IPS DF 6.9 (cell line): ENCODE data around the gene MYMK.

Experiments used
- DNase-seq: peaks from one replicate; pipeline ENCODE4 v3.0.0-alpha.2; 2013; ENCODE audit warnings: low read depth, low spot score
- H3K27ac ChIP-seq: one replicate; pipeline ENCODE4 v1.5.1; 2013; ENCODE audit warnings: low read length, control low read depth
- H3K27me3 ChIP-seq: 2 replicates; pipeline ENCODE4 v1.6.1; 2013; ENCODE audit warnings: mild to moderate bottlenecking, low read length; ENCODE audit not compliant: control insufficient read depth, insufficient read depth
- H3K36me3 ChIP-seq: 2 replicates; pipeline ENCODE4 v1.6.1; 2013; ENCODE audit warnings: low read length; ENCODE audit not compliant: control insufficient read depth, insufficient read depth
- H3K4me1 ChIP-seq: 2 replicates; pipeline ENCODE4 v1.6.1; 2013; ENCODE audit warnings: low read length; ENCODE audit not compliant: control insufficient read depth, insufficient read depth
- H3K4me3 ChIP-seq: 2 replicates; pipeline ENCODE4 v1.5.1; 2013; ENCODE audit warnings: mild to moderate bottlenecking, low read length
- H3K9me3 ChIP-seq: 2 replicates; pipeline ENCODE4 v1.6.1; 2013; ENCODE audit warnings: low read length, inconsistent platforms; ENCODE audit not compliant: control insufficient read depth, insufficient read depth
- WGBS: extraction: QIAGEN DNeasy Blood & Tissue Kit; methylation state at CpG from one replicate; pipeline ENCODE4 v1.1.7; 2013; ENCODE audit warnings: mixed read lengths, missing lambda C conversion rate; ENCODE audit not compliant: insufficient read length, insufficient coverage; 5-methylcytosine and 5-hydroxymethylcytosine counted together

MYMK gene

GRCh38 chr9:133557581-133557980 lies 32.8 kb upstream of the MYMK start:
- Histone ChIP-seq H3K36me3 (no peaks in the 10 kb centered on the region), H3K4me3 (no peak overlapping the region), H3K27ac (no peak overlapping the region), H3K4me1 (peaks cover 6% of the 10 kb centered on the region; the same call in 1 of the 2 replicates), H3K9me3 (no peaks in the 10 kb centered on the region), H3K27me3 (no peaks in the 10 kb centered on the region)
- DNase-seq: no peak
- no CpG with 5 or more reads among the region's 9 CpGs for WGBS

DNA sequence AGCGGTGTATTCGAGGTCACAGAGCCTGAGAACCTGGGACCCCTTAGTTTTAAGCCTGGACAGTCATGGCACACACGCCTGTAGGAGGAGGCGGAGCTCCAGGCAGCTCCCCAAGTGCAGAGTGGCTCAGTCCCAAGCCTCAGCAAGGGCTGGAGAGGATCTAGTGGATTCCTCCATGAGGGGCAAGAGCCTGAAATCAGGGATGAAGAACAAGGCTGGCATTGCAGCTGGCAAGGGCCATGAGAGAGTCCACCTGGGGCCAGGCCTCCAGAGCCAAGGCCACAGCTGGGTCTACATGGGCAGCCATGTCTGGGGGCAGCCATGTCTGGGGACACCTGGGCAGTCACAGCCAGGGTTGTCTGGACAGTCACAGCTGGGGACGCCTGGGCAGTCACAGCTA lies 31.6 kb upstream of the MYMK start:
- WGBS: no CpG with 5 or more reads among the region's 5 CpGs
- H3K9me3 ChIP-seq: no peaks in the 10 kb centered on the region
- H3K36me3 ChIP-seq: no peaks in the 10 kb centered on the region
- DNase-seq: no peak
- H3K27ac ChIP-seq: no peak overlapping the region
- H3K4me1 ChIP-seq: peaks cover 6% of the 10 kb centered on the region; the same call in 1 of the 2 replicates
- no peak overlapping the region for H3K4me3 ChIP-seq
- H3K27me3 ChIP-seq: no peaks in the 10 kb centered on the region

DNA sequence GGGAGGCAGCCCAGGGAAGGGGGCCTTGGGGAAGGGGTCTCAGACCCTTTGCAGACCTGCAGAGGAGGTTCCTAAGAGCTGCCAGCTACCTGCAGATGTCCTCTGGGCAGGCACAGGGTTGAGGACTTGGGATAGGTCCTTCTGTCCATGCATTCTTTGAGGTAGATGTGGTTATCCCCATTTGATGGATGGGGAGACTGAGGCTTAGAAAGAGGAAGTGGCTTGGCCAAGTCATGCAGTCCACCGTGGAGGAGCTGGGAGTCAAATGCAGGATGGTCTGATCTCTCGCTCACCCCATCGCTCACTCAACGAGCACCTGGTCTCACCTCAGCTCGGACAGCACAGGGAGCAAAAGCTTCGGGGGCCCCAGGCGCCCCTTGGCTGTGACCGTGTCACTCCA lies 30.0 kb upstream of the MYMK start:
- DNase-seq: no peak
- Histone ChIP-seq H3K27ac (no peak overlapping the region), H3K4me1 (peaks cover 6% of the 10 kb centered on the region; the same call in 1 of the 2 replicates), H3K36me3 (no peaks in the 10 kb centered on the region), H3K9me3 (no peaks in the 10 kb centered on the region), H3K27me3 (no peaks in the 10 kb centered on the region), H3K4me3 (no peak overlapping the region)
- no CpG with 5 or more reads among the region's 8 CpGs for WGBS

DNA sequence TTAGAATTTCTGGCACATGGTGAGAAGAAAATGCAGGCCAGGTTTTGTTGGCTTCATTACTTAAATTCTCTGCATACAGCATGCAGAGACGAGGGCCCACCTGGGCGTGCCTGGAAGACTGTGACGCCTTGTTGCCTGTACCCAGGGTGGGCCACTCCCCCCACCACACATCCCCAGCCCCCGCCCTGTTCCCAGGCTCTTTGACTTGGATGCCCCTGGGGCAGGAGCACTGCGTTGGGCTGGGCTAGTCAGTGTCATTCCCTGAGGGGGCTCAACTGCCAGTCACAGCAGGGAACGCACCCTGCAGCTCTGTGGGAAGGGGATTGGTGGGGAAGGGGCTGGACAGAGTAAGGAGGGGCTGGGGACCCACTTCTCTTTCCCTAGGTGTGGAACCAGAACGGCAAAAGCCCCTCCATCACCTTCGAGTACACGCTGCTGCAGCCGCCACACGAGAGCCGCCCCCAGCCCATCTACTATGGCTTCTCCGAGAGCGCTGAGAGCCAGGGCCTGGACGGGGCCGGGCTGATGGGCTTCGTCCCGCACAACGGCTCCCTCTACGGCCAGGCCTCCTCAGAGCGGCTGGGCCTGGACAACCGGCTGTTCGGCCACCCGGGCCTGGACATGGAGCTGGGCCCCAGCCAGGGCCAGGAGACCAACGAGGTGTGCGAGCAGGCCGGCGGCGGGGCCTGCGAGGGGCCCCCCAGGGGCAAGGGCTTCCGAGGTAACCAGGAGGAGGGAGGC lies 29.4 kb upstream of the MYMK start:
- H3K4me3 ChIP-seq: no peak overlapping the region
- no peaks in the 10 kb centered on the region for H3K36me3 ChIP-seq
- WGBS: no CpG with 5 or more reads among the region's 31 CpGs
- H3K27ac ChIP-seq: no peak overlapping the region
- DNase-seq: no peak
- no peaks in the 10 kb centered on the region for H3K27me3 ChIP-seq
- peaks cover 6% of the 10 kb centered on the region; the same call in 1 of the 2 replicates for H3K4me1 ChIP-seq
- H3K9me3 ChIP-seq: no peaks in the 10 kb centered on the region

DNA sequence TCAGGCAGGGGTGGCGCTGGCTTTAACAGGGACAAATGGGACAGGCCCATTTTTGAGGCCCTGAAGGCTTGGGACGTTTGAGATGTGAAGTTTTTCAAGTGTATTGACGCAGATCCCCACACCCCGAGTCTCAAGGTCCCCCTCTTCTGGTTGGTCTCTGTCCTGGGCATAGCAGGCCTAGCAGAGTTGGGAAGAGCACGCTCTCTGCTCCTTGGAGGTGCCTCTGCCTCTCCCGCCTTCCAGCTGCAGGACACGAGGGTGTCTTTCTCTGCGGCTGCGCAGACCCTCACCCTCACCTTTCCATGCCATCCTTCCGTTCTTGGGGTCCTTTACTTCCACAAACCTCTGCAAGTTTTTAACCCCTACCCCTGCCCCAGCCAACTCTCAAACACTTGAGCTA lies 28.4 kb upstream of the MYMK start:
- H3K27me3 ChIP-seq: no peaks in the 10 kb centered on the region
- H3K36me3 ChIP-seq: no peaks in the 10 kb centered on the region

DNA sequence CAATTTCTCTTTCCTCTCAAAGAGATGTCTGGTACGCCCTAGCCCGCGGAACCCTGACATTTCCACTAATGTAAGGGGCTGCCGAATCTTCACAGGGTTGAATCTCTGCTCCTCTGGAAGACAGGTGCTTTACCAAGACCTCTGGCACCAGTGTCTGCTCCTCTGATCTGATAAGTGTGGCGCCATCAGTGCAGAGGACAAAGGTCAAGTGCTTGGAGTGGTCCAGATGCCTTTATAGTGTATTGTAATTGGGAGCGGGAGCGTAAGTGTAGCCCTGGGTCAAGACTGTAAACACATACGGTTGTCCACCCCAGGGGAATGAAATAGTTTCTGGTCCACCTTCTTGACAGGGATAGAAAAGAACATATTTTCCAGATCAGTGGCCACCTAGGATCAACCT lies 27.5 kb upstream of the MYMK start:
- DNase-seq: no peak
- WGBS: no CpG with 5 or more reads among the region's 8 CpGs

More for the DNA sequence above, 28.4 kb upstream of the MYMK start:
- Histone ChIP-seq H3K4me1 (0 out of 2 replicates have a peak, but pooled peaks cover 2% of the 10 kb centered on the region), H3K9me3 (no peaks in the 10 kb centered on the region), H3K4me3 (no peak overlapping the region), H3K27ac (no peak overlapping the region)
- no peak for DNase-seq
- WGBS: no CpG with 5 or more reads among the region's 10 CpGs

DNA sequence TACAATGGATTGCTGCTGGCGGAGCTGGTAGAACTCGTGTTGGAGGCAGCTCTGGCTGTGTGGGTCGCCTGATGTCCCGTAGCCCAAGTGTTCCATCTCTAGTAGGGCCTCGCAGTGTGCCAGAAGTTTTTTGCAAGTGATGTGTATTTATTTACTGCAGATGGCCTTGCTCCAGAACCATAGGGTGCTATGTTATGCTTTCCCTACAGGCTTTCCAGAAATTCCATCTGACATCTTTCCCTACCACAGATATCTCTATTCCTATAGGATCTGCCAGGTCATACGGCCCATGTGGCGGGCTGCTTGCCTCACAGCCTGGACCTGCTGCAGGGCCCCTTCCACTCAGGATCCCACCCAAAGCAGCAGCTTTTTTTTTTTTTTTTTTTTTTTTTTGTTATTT lies 26.7 kb upstream of the MYMK start:
- no peaks in the 10 kb centered on the region for H3K27me3 ChIP-seq
- WGBS: no CpG with 5 or more reads among the region's 7 CpGs
- no peak overlapping the region for H3K4me3 ChIP-seq
- peaks cover 6% of the 10 kb centered on the region; the same call in 1 of the 2 replicates for H3K4me1 ChIP-seq
- no peak for DNase-seq
- H3K27ac ChIP-seq: no peak overlapping the region
- H3K9me3 ChIP-seq: no peaks in the 10 kb centered on the region
- H3K36me3 ChIP-seq: no peaks in the 10 kb centered on the region; the same call in 1 of the 2 replicates

More for the DNA sequence above, 27.5 kb upstream of the MYMK start:
- no peak overlapping the region for H3K4me3 ChIP-seq
- H3K36me3 ChIP-seq: no peaks in the 10 kb centered on the region
- H3K4me1 ChIP-seq: 0 out of 2 replicates have a peak, but pooled peaks cover 2% of the 10 kb centered on the region
- H3K9me3 ChIP-seq: no peaks in the 10 kb centered on the region
- no peak overlapping the region for H3K27ac ChIP-seq
- H3K27me3 ChIP-seq: no peaks in the 10 kb centered on the region

DNA sequence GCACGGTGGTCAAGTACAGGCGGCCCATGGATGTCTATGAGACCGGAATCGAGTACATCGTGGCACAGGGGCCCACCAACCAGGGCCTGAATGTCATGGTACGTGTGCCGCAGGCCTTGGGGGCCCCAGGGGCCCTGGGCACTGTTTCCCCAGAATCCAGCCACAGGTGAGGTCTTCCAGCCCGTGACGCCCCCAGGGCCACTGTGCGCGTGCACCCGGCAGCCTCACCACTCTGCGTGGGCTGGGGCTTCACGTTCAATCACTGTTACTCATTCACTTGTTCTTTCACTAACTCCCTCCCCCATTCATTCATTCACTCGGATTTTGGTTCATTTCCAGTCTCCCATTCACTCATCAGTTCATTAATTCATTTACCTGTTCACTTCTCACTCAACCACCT lies 22.4 kb upstream of the MYMK start:
- H3K4me1 ChIP-seq: peaks cover 5% of the 10 kb centered on the region; the same call in 1 of the 2 replicates
- H3K4me3 ChIP-seq: no peak overlapping the region
- H3K9me3 ChIP-seq: no peaks in the 10 kb centered on the region
- no peaks in the 10 kb centered on the region; the same call in 1 of the 2 replicates for H3K36me3 ChIP-seq
- H3K27me3 ChIP-seq: no peaks in the 10 kb centered on the region
- no CpG with 5 or more reads among the region's 15 CpGs for whole genome bisulfite sequencing
- H3K27ac ChIP-seq: no peak overlapping the region
- no peak for DNase-seq

- Histone ChIP-seq H3K27ac (no peak overlapping the region), H3K4me1 (peaks cover 5% of the 10 kb centered on the region; the same call in 1 of the 2 replicates), H3K36me3 (no peaks in the 10 kb centered on the region; the same call in 1 of the 2 replicates), H3K9me3 (no peaks in the 10 kb centered on the region), H3K4me3 (no peak overlapping the region), H3K27me3 (no peaks in the 10 kb centered on the region)
- no peak for DNase-seq
- WGBS: no CpG with 5 or more reads among the region's 8 CpGs
Observed at GRCh38 chr9:133546287-133546680, 21.5 kb upstream of the MYMK start.

- Histone ChIP-seq H3K9me3 (no peaks in the 10 kb centered on the region), H3K27ac (no peak overlapping the region), H3K27me3 (no peaks in the 10 kb centered on the region), H3K36me3 (no peaks in the 10 kb centered on the region; the same call in 1 of the 2 replicates), H3K4me1 (peaks cover 5% of the 10 kb centered on the region; the same call in 1 of the 2 replicates), H3K4me3 (no peak overlapping the region)
- DNase-seq: no peak
- no CpG with 5 or more reads among the region's 25 CpGs for WGBS
Observed at GRCh38 chr9:133545494-133546286, 20.9 kb upstream of the MYMK start.
